GM23338 (cell line): ENCODE data around the gene TLR9. TPM values are rescaled to one million over a fixed set of nuclear protein-coding genes. Genes with fewer than 3 reads are reported as not detected.

Experiments used
- ATAC-seq: fragments of 200-7000 bp; cut with Tn5 transposase; 3 replicates; pipeline ENCODE4 v1.9.1; 2020
- DNase-seq: peaks from one replicate; pipeline ENCODE4 v3.0.0-alpha.2; 2015; ENCODE audit warnings: low spot score
- H2AFZ ChIP-seq: fragments of 200-600 bp; sonication (generic); 2 replicates; pipeline ENCODE4 v1.8.0; 2016; ENCODE audit warnings: antibody characterized with exemption, mild to moderate bottlenecking, moderate library complexity
- H3F3A ChIP-seq: fragments of 200-600 bp; sonication (generic); replicated peaks from 2 replicates; pipeline ENCODE4 v1.8.0; 2017; ENCODE audit warnings: antibody characterized with exemption, mixed run types, low read depth
- H3K27ac ChIP-seq: fragments of 200-600 bp; sonication (generic); 2 replicates; pipeline ENCODE4 v1.6.1; 2016; ENCODE audit warnings: low read depth
- H3K27me3 ChIP-seq: fragments of 200-600 bp; sonication (generic); 2 replicates; pipeline ENCODE4 v1.8.0; 2016; ENCODE audit warnings: mild to moderate bottlenecking, mixed run types, moderate library complexity; ENCODE audit not compliant: insufficient read depth
- H3K36me3 ChIP-seq: fragments of 200-600 bp; sonication (generic); 2 replicates; pipeline ENCODE4 v1.8.0; 2016; ENCODE audit warnings: mild to moderate bottlenecking; ENCODE audit not compliant: insufficient read depth
- H3K4me1 ChIP-seq: fragments of 200-600 bp; sonication (generic); 2 replicates; pipeline ENCODE4 v1.8.0; 2016; ENCODE audit warnings: mild to moderate bottlenecking, moderate library complexity; ENCODE audit not compliant: insufficient read depth
- H3K4me2 ChIP-seq: fragments of 200-600 bp; sonication (generic); 2 replicates; pipeline ENCODE4 v1.7.1; 2017; ENCODE audit warnings: mixed run types
- H3K4me3 ChIP-seq: fragments of 200-600 bp; sonication (generic); 2 replicates; pipeline ENCODE4 v1.6.1; 2016; ENCODE audit warnings: mixed run types
- H3K79me2 ChIP-seq: fragments of 200-600 bp; sonication (generic); replicated peaks from 2 replicates; pipeline ENCODE4 v1.8.0; 2017; ENCODE audit warnings: mild to moderate bottlenecking; ENCODE audit not compliant: insufficient read depth
- H3K9me2 ChIP-seq: fragments of 200-600 bp; sonication (generic); 2 replicates; pipeline ENCODE4 v1.8.0; 2017; ENCODE audit not compliant: insufficient read depth
- H4K20me1 ChIP-seq: fragments of 200-600 bp; sonication (generic); replicated peaks from 2 replicates; pipeline ENCODE4 v1.8.0; 2017; ENCODE audit warnings: mild to moderate bottlenecking; ENCODE audit not compliant: insufficient read depth
- H3K27ac Mint-ChIP-seq: 2 replicates; pipeline ENCODE4 v1.8.0; 2020; ENCODE audit warnings: inconsistent platforms, mild to moderate bottlenecking, moderate library complexity, mixed read lengths
- H3K27me3 Mint-ChIP-seq: 3 replicates; pipeline ENCODE4 v1.8.0; 2022; ENCODE audit warnings: low read depth, mild to moderate bottlenecking, moderate library complexity, mixed read lengths, inconsistent platforms; ENCODE audit not compliant: insufficient read depth, poor library complexity
- H3K36me3 Mint-ChIP-seq: 3 replicates; pipeline ENCODE4 v1.8.0; 2021; ENCODE audit warnings: low read depth, mild to moderate bottlenecking, inconsistent platforms, moderate library complexity, mixed read lengths
- H3K4me1 Mint-ChIP-seq: 3 replicates; pipeline ENCODE4 v1.8.0; 2020; ENCODE audit warnings: mild to moderate bottlenecking, inconsistent platforms, mixed read lengths
- H3K4me3 Mint-ChIP-seq: 3 replicates; pipeline ENCODE4 v1.8.0; 2021; ENCODE audit warnings: moderate library complexity, mild to moderate bottlenecking, inconsistent platforms, mixed read lengths
- H3K9me3 Mint-ChIP-seq: 3 replicates; pipeline ENCODE4 v1.8.0; 2020; ENCODE audit warnings: moderate library complexity, mild to moderate bottlenecking, inconsistent platforms, mixed read lengths
- CREB1 ChIP-seq: fragments of 250-450 bp; sonication (Bioruptor Pico); IDR thresholded peaks from 2 replicates; pipeline ENCODE4 v1.5.0; 2020; ENCODE audit warnings: low read depth, mild to moderate bottlenecking, moderate library complexity
- EZH2 ChIP-seq: fragments of 200-600 bp; sonication (generic); IDR thresholded peaks from one replicate; pipeline ENCODE4 v1.8.0; 2017; ENCODE audit warnings: antibody characterized with exemption, mild to moderate bottlenecking, low read depth; ENCODE audit not compliant: unreplicated experiment
- EZH2phosphoT487 ChIP-seq: fragments of 200-600 bp; sonication (generic); IDR thresholded peaks from one replicate; pipeline ENCODE4 v1.8.1; 2018; ENCODE audit warnings: antibody characterized with exemption; ENCODE audit not compliant: unreplicated experiment
- JUNB ChIP-seq: IDR thresholded peaks from one replicate; pipeline ENCODE4 v1.6.1; 2016; ENCODE audit warnings: antibody characterized with exemption; ENCODE audit not compliant: unreplicated experiment
- NANOG ChIP-seq: IDR thresholded peaks from 2 replicates; pipeline ENCODE4 v1.6.1; 2016; ENCODE audit warnings: antibody characterized with exemption, borderline replicate concordance
- POLR2AphosphoS5 ChIP-seq: IDR thresholded peaks from 2 replicates; pipeline ENCODE4 v1.6.1; 2016; ENCODE audit warnings: antibody characterized with exemption, low read depth
- STAT1 ChIP-seq: IDR thresholded peaks from one replicate; pipeline ENCODE4 v1.6.1; 2016; ENCODE audit warnings: antibody characterized with exemption; ENCODE audit not compliant: unreplicated experiment
- ZNF114 ChIP-seq: fragments of 250-450 bp; sonication (Bioruptor Pico); IDR thresholded peaks from 2 replicates; pipeline ENCODE4 v1.5.0; 2020; ENCODE audit warnings: mild to moderate bottlenecking, moderate library complexity
- ZNF331 ChIP-seq: fragments of 250-450 bp; sonication (Bioruptor Pico); IDR thresholded peaks from 2 replicates; pipeline ENCODE4 v1.5.0; 2020; ENCODE audit warnings: low read depth, mild to moderate bottlenecking, moderate library complexity
- polyA plus RNA-seq: library from polyadenylated mRNA; unstranded; fragments of >200 nt; fragmentation: Nextera tagmentation; extraction: Ambion mirVana; gene quantifications from 2 replicates; pipeline ENCODE4 v1.2.1, GENCODE V29; 2016
- total RNA-seq: library from RNA; depleted of rRNA; stranded (reverse); fragments of >200 nt; shearing (Covaris generic); gene quantifications from 2 replicates; pipeline ENCODE4 v1.2.3, GENCODE V29; 2014
- TF ChIP-seq, protein P1 (sequence below): fragments of 250-450 bp; sonication (Bioruptor Pico); IDR thresholded peaks from 2 replicates; pipeline ENCODE4 v1.5.0; 2020; ENCODE audit warnings: mild to moderate bottlenecking, moderate library complexity
- TF ChIP-seq, protein P2 (sequence below), 2 experiments: fragments of 200-600 bp in 1 of 2; sonication (generic) in 1 of 2; conservative IDR thresholded peaks; 2 replicates each; pipeline versions ENCODE4 v1.5.1 to v1.6.1; 2016 to 2017; ENCODE audit warnings: antibody characterized with exemption in 2 of 2, low read depth in 2 of 2, mild to moderate bottlenecking in 2 of 2, moderate library complexity in 1 of 2
- TF ChIP-seq, protein P3 (sequence below): IDR thresholded peaks from 2 replicates; pipeline ENCODE4 v1.6.1; 2016; ENCODE audit warnings: antibody characterized with exemption
- TF ChIP-seq, protein P4 (sequence below): IDR thresholded peaks from one replicate; pipeline ENCODE4 v1.6.1; 2018; ENCODE audit warnings: antibody characterized with exemption; ENCODE audit not compliant: unreplicated experiment

TLR9 gene
- total and polyA plus RNA-seq, 2 experiments from 2014 or later: not detected

DNA sequence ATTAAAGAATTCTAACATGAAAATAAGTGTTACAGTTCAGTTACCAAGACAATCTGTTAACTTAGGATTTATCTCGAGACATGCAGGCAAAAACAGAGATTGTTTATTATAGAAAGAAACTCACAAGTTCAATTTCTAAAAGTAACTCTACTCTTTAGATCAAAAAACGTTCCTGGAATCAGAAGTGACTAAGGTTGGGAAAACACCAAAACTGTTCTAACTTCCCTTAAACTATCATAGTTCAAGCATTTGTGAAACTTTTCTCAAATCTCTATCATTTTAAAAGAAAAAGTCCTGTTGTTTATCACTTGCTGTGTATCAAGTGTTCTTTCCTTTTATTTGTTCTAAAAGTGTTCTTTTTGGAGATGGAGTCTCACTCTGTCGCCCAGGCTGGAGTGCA lies 44.3 kb upstream of the TLR9 start:
- DNase-seq: no peak
- ATAC-seq: no peak
- no peaks in the 10 kb centered on the region for H3K9me2 ChIP-seq
- no peaks in the 10 kb centered on the region for H3K27me3 ChIP-seq
- no peaks in the 10 kb centered on the region for H3K9me3 Mint-ChIP-seq
- H3K4me1 Mint-ChIP-seq: peaks cover 3% of the 10 kb centered on the region
- peaks cover 48% of the 10 kb centered on the region for H3K36me3 ChIP-seq
- H3K4me3 Mint-ChIP-seq: no peak overlapping the region
- H3F3A ChIP-seq: peaks cover 13% of the 10 kb centered on the region
- peaks cover 95% of the 10 kb centered on the region for H3K79me2 ChIP-seq
- no peaks in the 10 kb centered on the region for H3K4me1 ChIP-seq
- no peak for TF ChIP-seq STAT1
- TF ChIP-seq ZNF114 (CRISPR knock-in tag): no peak
- TF ChIP-seq EZH2phosphoT487: no peak
- TF ChIP-seq JUNB: no peak
- TF ChIP-seq, protein P1, sequence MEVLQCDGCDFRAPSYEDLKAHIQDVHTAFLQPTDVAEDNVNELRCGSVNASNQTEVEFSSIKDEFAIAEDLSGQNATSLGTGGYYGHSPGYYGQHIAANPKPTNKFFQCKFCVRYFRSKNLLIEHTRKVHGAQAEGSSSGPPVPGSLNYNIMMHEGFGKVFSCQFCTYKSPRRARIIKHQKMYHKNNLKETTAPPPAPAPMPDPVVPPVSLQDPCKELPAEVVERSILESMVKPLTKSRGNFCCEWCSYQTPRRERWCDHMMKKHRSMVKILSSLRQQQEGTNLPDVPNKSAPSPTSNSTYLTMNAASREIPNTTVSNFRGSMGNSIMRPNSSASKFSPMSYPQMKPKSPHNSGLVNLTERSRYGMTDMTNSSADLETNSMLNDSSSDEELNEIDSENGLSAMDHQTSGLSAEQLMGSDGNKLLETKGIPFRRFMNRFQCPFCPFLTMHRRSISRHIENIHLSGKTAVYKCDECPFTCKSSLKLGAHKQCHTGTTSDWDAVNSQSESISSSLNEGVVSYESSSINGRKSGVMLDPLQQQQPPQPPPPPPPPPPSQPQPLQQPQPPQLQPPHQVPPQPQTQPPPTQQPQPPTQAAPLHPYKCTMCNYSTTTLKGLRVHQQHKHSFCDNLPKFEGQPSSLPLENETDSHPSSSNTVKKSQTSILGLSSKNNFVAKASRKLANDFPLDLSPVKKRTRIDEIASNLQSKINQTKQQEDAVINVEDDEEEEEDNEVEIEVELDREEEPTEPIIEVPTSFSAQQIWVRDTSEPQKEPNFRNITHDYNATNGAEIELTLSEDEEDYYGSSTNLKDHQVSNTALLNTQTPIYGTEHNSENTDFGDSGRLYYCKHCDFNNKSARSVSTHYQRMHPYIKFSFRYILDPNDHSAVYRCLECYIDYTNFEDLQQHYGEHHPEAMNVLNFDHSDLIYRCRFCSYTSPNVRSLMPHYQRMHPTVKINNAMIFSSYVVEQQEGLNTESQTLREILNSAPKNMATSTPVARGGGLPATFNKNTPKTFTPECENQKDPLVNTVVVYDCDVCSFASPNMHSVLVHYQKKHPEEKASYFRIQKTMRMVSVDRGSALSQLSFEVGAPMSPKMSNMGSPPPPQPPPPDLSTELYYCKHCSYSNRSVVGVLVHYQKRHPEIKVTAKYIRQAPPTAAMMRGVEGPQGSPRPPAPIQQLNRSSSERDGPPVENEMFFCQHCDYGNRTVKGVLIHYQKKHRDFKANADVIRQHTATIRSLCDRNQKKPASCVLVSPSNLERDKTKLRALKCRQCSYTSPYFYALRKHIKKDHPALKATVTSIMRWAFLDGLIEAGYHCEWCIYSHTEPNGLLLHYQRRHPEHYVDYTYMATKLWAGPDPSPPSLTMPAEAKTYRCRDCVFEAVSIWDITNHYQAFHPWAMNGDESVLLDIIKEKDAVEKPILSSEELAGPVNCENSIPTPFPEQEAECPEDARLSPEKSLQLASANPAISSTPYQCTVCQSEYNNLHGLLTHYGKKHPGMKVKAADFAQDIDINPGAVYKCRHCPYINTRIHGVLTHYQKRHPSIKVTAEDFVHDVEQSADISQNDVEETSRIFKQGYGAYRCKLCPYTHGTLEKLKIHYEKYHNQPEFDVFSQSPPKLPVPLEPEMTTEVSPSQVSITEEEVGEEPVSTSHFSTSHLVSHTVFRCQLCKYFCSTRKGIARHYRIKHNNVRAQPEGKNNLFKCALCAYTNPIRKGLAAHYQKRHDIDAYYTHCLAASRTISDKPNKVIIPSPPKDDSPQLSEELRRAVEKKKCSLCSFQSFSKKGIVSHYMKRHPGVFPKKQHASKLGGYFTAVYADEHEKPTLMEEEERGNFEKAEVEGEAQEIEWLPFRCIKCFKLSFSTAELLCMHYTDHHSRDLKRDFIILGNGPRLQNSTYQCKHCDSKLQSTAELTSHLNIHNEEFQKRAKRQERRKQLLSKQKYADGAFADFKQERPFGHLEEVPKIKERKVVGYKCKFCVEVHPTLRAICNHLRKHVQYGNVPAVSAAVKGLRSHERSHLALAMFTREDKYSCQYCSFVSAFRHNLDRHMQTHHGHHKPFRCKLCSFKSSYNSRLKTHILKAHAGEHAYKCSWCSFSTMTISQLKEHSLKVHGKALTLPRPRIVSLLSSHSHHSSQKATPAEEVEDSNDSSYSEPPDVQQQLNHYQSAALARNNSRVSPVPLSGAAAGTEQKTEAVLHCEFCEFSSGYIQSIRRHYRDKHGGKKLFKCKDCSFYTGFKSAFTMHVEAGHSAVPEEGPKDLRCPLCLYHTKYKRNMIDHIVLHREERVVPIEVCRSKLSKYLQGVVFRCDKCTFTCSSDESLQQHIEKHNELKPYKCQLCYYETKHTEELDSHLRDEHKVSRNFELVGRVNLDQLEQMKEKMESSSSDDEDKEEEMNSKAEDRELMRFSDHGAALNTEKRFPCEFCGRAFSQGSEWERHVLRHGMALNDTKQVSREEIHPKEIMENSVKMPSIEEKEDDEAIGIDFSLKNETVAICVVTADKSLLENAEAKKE (CRISPR knock-in tag): no peak
- no peak for TF ChIP-seq EZH2
- no peak for TF ChIP-seq NANOG
- TF ChIP-seq, protein P2, sequence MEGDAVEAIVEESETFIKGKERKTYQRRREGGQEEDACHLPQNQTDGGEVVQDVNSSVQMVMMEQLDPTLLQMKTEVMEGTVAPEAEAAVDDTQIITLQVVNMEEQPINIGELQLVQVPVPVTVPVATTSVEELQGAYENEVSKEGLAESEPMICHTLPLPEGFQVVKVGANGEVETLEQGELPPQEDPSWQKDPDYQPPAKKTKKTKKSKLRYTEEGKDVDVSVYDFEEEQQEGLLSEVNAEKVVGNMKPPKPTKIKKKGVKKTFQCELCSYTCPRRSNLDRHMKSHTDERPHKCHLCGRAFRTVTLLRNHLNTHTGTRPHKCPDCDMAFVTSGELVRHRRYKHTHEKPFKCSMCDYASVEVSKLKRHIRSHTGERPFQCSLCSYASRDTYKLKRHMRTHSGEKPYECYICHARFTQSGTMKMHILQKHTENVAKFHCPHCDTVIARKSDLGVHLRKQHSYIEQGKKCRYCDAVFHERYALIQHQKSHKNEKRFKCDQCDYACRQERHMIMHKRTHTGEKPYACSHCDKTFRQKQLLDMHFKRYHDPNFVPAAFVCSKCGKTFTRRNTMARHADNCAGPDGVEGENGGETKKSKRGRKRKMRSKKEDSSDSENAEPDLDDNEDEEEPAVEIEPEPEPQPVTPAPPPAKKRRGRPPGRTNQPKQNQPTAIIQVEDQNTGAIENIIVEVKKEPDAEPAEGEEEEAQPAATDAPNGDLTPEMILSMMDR (conservative IDR thresholded peaks at IDR 0.05; ENCODE audit: low read depth in 2 of 2): no peak
- no peak for TF ChIP-seq ZNF331 (CRISPR knock-in tag)
- TF ChIP-seq CREB1 (CRISPR knock-in tag): no peak
- no peak for TF ChIP-seq POLR2AphosphoS5
- TF ChIP-seq, protein P3, sequence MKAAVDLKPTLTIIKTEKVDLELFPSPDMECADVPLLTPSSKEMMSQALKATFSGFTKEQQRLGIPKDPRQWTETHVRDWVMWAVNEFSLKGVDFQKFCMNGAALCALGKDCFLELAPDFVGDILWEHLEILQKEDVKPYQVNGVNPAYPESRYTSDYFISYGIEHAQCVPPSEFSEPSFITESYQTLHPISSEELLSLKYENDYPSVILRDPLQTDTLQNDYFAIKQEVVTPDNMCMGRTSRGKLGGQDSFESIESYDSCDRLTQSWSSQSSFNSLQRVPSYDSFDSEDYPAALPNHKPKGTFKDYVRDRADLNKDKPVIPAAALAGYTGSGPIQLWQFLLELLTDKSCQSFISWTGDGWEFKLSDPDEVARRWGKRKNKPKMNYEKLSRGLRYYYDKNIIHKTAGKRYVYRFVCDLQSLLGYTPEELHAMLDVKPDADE: no peak
- TF ChIP-seq, protein P4, sequence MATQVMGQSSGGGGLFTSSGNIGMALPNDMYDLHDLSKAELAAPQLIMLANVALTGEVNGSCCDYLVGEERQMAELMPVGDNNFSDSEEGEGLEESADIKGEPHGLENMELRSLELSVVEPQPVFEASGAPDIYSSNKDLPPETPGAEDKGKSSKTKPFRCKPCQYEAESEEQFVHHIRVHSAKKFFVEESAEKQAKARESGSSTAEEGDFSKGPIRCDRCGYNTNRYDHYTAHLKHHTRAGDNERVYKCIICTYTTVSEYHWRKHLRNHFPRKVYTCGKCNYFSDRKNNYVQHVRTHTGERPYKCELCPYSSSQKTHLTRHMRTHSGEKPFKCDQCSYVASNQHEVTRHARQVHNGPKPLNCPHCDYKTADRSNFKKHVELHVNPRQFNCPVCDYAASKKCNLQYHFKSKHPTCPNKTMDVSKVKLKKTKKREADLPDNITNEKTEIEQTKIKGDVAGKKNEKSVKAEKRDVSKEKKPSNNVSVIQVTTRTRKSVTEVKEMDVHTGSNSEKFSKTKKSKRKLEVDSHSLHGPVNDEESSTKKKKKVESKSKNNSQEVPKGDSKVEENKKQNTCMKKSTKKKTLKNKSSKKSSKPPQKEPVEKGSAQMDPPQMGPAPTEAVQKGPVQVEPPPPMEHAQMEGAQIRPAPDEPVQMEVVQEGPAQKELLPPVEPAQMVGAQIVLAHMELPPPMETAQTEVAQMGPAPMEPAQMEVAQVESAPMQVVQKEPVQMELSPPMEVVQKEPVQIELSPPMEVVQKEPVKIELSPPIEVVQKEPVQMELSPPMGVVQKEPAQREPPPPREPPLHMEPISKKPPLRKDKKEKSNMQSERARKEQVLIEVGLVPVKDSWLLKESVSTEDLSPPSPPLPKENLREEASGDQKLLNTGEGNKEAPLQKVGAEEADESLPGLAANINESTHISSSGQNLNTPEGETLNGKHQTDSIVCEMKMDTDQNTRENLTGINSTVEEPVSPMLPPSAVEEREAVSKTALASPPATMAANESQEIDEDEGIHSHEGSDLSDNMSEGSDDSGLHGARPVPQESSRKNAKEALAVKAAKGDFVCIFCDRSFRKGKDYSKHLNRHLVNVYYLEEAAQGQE: no peak
- H2AFZ ChIP-seq: no peak overlapping the region
- H3K27ac Mint-ChIP-seq: no peak overlapping the region
- H4K20me1 ChIP-seq: peaks cover 70% of the 10 kb centered on the region
- no peak overlapping the region for H3K27ac ChIP-seq
- peaks cover 3% of the 10 kb centered on the region for H3K27me3 Mint-ChIP-seq
- H3K4me2 ChIP-seq: no peak overlapping the region
- H3K36me3 Mint-ChIP-seq: peaks cover 86% of the 10 kb centered on the region
- H3K4me3 ChIP-seq: no peak overlapping the region
